Transverse colon (tissue), 4 donors: ENCODE data around the gene LDLRAD4.

Source experiments
- CTCF ChIP-seq, 5 experiments: fragments of 200-600 bp in 3 of 5; fragments of 450-650 bp in 2 of 5; sonication (generic) in 3 of 5; IDR thresholded peaks; 1 replicate in 2 of 5; 2 replicates in 3 of 5; pipeline ENCODE4 v1.5.1; 2016 to 2017; ENCODE audit warnings: antibody characterized with exemption in 5 of 5, inconsistent platforms in 3 of 5, mild to moderate bottlenecking in 2 of 5, moderate library complexity in 1 of 5
- EP300 ChIP-seq: sonication (generic); formaldehyde crosslinking; IDR thresholded peaks from one replicate; pipeline ENCODE4 v1.6.1; 2017; ENCODE audit warnings: antibody characterized with exemption, low read depth
- POLR2A ChIP-seq: fragments of 450-650 bp; IDR thresholded peaks from one replicate; pipeline ENCODE4 v1.6.1; 2016; ENCODE audit warnings: antibody characterized with exemption, mild to moderate bottlenecking, moderate library complexity
- POLR2AphosphoS5 ChIP-seq, 3 donors: sonication (generic); formaldehyde crosslinking; IDR thresholded peaks; one replicate each; pipeline ENCODE4 v1.6.1; 2016; ENCODE audit warnings: antibody characterized with exemption in 3 of 3

- TF ChIP-seq CTCF (IDR thresholded peaks at IDR 0.05) (no peak), POLR2A (no peak), POLR2AphosphoS5 (IDR thresholded peaks at IDR 0.05) (no peak), EP300 (no peak)
Observed at GRCh38 chr18:13191031-13191430, 27.5 kb upstream of the LDLRAD4 start.
